Panc1 (cell line): ENCODE measurements around the gene COL16A1.

Source experiments
- REST ChIP-seq, 2 experiments: IDR thresholded peaks; 2 replicates each; pipeline ENCODE4 v1.6.1; 2011 to 2012; ENCODE audit warnings: low read depth in 2 of 2, control low read depth in 1 of 2, low read length in 1 of 2, mild to moderate bottlenecking in 1 of 2, moderate library complexity in 1 of 2; ENCODE audit not compliant: insufficient read depth in 1 of 2
- SIN3A ChIP-seq: IDR thresholded peaks from 2 replicates; pipeline ENCODE4 v1.6.1; 2012; ENCODE audit warnings: low read depth, mild to moderate bottlenecking, low read length, moderate library complexity, borderline replicate concordance; ENCODE audit not compliant: insufficient read depth
- TCF7L2 ChIP-seq: IDR thresholded peaks from 2 replicates; pipeline ENCODE4 v1.6.1; 2011; ENCODE audit warnings: mild to moderate bottlenecking, low read depth, low read length, inconsistent platforms
- TF ChIP-seq, protein P1 (sequence below): fragments of 450-650 bp; IDR thresholded peaks from 2 replicates; pipeline ENCODE4 v1.5.1; 2017; ENCODE audit warnings: mild to moderate bottlenecking

- TF ChIP-seq, protein P1, sequence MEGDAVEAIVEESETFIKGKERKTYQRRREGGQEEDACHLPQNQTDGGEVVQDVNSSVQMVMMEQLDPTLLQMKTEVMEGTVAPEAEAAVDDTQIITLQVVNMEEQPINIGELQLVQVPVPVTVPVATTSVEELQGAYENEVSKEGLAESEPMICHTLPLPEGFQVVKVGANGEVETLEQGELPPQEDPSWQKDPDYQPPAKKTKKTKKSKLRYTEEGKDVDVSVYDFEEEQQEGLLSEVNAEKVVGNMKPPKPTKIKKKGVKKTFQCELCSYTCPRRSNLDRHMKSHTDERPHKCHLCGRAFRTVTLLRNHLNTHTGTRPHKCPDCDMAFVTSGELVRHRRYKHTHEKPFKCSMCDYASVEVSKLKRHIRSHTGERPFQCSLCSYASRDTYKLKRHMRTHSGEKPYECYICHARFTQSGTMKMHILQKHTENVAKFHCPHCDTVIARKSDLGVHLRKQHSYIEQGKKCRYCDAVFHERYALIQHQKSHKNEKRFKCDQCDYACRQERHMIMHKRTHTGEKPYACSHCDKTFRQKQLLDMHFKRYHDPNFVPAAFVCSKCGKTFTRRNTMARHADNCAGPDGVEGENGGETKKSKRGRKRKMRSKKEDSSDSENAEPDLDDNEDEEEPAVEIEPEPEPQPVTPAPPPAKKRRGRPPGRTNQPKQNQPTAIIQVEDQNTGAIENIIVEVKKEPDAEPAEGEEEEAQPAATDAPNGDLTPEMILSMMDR: no peak
- no peak for TF ChIP-seq REST (IDR thresholded peaks at IDR 0.05; ENCODE audit: insufficient read depth in 1 of 2, low read depth in 2 of 2, low read length in 1 of 2)
- TF ChIP-seq TCF7L2: no peak
- TF ChIP-seq SIN3A: no peak
Observed at GRCh38 chr1:31687601-31688000, 16.2 kb downstream of the COL16A1 start.
